GM12864 (cell line): ENCODE measurements around the gene C1orf174.

Experiments used
- DNase-seq: peaks from one replicate; pipeline ENCODE4 v3.0.0-alpha.2; 2011; ENCODE audit warnings: low read depth
- H3K4me3 ChIP-seq: 2 replicates; pipeline ENCODE4 v1.5.1; 2011; ENCODE audit warnings: mild to moderate bottlenecking, low read depth, low read length, control low read depth
- TF ChIP-seq, protein P1 (sequence below): IDR thresholded peaks from 2 replicates; pipeline ENCODE4 v1.5.1; 2011; ENCODE audit warnings: low read depth, mild to moderate bottlenecking, moderate library complexity, low read length, control low read depth, inconsistent platforms; ENCODE audit errors: missing control alignments

Gene C1orf174

DNA sequence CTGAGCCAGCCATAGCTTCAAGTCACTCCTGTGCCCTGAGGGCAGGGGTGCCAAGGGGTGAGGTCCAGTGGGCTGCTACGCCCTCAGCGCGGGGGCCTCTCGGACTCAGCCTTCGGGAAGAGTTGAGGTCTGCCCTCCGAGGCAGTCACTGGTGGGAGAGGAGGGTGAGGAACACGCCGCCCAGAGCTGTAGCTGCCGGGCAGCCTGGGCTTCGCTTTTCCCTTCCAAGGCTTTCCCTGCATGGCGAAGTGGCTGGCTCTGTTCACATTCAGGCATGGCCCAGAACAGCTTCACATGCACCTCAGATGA, 43.0 kb upstream of the C1orf174 start:
- DNase-seq = no peak
- TF ChIP-seq, protein P1, sequence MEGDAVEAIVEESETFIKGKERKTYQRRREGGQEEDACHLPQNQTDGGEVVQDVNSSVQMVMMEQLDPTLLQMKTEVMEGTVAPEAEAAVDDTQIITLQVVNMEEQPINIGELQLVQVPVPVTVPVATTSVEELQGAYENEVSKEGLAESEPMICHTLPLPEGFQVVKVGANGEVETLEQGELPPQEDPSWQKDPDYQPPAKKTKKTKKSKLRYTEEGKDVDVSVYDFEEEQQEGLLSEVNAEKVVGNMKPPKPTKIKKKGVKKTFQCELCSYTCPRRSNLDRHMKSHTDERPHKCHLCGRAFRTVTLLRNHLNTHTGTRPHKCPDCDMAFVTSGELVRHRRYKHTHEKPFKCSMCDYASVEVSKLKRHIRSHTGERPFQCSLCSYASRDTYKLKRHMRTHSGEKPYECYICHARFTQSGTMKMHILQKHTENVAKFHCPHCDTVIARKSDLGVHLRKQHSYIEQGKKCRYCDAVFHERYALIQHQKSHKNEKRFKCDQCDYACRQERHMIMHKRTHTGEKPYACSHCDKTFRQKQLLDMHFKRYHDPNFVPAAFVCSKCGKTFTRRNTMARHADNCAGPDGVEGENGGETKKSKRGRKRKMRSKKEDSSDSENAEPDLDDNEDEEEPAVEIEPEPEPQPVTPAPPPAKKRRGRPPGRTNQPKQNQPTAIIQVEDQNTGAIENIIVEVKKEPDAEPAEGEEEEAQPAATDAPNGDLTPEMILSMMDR = no peak
- no peak overlapping the region for H3K4me3 ChIP-seq

DNA sequence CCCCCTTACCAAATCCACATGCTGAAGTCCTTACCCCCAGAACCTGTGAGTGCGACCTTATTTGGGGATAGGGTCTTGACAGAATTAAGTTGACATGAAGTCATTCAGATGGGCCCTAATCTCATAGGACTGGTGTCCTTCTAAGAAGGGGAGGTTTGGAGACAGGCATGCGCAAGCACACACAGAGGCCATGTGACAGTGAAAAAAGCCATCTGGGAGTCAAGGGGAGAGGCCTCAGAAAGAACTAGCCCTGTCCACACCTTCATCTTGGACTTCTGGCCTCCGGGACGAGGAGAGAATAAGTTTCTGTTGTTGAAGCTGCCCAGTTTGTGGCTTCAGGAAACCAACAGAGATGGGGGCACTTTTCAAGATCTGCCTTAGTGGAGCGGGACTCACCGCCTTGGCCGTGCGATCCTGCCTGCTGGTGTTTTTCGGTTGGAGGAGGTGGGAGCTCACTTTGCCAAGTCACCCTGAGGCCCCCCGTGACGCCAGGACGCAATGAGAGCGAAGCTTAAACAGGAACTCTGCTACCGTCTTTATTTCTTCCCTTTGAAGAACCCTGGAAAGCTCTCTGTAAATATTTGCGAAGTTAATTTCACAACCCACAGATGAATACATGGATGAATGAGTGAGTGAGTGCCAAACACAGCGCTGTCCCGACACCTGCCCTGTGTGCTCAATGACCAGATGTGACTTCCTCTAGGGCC, 42.5 kb upstream of the C1orf174 start:
- DNase-seq = no peak
- no peak overlapping the region for H3K4me3 ChIP-seq
- TF ChIP-seq, protein P1 = no peak

DNA sequence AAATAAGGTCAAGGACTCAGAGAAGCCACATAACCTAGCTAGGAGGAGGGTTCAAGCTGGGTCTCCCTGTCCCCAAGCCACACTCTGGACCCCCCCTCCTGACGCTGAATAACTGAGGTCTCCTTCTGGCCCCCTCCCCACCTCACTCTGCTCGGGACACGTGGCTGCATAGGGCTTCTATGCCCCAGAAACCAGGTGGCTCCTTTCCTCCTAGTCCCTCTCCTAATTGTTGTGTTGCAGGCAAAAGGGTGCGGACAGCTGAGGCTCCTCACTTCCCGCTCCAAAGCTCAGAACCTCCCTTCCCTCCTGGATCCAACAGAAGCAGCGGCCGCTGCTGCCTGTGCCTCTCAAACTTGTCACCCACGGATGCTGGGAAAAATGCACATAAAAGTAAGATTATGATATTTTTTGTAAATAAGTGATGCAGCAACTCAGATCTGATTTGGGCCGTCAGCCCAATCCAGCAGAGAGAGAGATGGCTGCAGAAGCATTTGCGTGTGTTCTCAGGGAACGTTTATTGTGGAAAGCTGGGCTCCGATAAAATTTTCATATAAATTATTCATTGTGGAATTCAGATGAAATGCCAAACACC, 40.8 kb upstream of the C1orf174 start:
- H3K4me3 ChIP-seq = no peak overlapping the region
- no peak for DNase-seq
- TF ChIP-seq, protein P1 = no peak

DNA sequence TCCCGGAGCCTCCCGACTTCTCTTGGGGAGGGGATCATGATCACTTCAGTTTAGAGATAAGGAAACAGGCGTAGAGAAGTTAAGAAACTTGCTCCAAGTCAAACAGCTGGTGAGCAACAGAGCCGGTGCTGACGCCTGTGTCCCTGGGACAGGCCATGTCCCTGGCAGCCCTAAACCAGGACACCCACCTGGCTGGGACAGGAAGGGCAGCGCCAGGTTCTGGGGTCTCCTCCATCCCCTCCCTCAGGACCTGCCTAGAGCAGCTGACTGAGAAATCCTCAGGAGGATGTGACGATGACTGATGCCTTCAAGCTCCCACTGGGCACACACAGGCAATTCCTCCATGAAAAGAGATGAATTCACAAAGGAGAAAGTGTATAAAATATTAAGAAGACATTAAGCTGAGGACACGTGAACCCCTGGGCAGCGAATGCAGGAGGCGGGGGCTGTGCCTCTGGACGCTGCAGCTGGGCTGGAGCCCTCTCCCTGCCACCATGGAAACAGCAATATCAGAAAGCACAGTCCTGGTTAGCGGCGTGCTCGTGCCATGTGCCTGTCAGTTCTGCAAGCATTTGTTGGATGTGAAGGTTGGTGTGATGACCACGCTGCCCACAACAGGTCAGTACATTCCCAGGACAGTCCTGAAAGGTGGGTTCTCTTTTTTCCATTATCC, 40.1 kb upstream of the C1orf174 start:
- no peak for DNase-seq
- H3K4me3 ChIP-seq = no peak overlapping the region
- TF ChIP-seq, protein P1 = no peak

DNA sequence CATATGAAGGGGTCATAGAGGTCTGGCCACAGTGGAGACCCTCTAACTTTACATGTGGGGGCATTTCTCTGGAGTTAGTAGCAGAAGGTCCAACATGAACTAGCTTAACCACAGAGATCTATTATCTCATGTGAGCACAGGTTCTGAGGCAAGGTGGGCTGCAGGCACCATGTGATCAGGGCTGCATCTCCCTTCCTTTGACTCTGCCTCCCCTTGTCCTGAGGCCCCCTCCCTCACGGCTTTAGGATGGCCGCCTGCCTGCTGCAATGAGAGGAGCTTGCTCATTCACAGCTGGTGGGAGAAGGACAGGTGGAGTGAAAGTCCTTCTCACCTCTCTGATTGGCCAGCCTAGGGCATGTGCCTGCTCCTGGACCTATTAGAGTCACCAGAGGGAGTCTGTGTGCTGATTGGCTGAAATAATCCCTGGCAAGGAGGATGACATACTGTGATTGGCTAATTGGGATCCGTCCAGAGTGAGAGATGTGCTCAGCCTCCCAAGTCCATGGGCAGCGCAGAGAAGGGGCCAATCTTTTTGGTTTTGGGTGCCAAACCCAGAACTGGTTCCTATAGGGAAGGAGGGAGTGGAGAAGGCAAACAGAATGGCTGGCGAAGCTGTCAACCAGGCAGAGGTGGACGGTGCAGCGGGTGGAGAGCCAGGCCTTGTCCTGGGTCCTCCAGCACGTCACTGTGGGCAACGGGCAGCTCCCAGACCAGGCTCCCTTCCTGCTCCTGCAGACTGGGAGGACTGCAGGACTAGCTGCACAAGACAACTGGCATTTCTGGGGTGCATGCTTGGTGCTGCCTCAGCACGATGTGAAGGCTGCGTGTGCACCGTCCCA, 39.4 kb upstream of the C1orf174 start:
- no peak for DNase-seq
- H3K4me3 ChIP-seq = no peak overlapping the region
- TF ChIP-seq, protein P1 = no peak

DNA sequence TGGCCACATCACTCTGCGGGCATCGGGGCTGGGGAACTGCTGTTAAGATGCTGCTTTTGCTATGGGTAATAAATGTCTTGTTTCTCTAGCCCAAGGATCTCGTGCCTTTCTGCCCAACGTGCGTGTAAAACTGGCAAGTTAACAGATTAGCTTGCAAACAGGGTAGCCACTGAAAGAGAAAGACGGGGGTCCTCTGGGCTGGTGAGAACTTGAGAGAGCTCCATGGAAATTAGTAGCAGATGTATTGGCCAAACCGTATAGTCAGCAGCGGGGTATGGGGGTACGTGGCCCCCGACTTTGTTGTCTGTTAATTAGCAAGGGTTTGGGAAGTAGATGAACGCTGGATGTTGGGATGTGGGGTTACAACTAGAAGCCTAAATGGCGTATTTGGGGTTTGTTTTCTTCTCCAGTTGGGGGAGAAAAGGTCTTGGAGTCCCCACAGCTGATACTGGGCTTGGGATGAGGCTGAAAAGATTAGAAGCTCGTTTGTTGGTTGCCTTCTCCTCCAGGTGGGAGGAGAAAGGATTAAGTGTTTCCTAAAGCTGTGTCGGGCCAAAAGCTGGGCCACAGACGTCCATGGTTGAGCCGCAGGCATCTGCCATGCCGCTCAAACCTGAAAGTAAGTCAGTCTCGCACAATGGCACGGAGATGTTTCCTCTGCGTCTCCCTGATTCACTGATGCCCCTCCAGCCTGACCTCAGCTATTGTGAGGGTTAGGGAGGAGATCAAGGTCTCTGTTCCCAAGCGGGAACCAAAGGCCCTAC, 32.3 kb upstream of the C1orf174 start:
- DNase-seq = no peak
- H3K4me3 ChIP-seq = no peak overlapping the region
- TF ChIP-seq, protein P1 = no peak
